ENCODE data around the gene FFAR1. TPM values are rescaled to one million over a fixed set of nuclear protein-coding genes. Genes with fewer than 3 reads are reported as not detected.

FFAR1 gene
- total and polyA plus RNA-seq, 2 of the 8 experiments (the other 6 are each of a cell fraction or from before 2014, with no cell fraction given): not detected

DNA sequence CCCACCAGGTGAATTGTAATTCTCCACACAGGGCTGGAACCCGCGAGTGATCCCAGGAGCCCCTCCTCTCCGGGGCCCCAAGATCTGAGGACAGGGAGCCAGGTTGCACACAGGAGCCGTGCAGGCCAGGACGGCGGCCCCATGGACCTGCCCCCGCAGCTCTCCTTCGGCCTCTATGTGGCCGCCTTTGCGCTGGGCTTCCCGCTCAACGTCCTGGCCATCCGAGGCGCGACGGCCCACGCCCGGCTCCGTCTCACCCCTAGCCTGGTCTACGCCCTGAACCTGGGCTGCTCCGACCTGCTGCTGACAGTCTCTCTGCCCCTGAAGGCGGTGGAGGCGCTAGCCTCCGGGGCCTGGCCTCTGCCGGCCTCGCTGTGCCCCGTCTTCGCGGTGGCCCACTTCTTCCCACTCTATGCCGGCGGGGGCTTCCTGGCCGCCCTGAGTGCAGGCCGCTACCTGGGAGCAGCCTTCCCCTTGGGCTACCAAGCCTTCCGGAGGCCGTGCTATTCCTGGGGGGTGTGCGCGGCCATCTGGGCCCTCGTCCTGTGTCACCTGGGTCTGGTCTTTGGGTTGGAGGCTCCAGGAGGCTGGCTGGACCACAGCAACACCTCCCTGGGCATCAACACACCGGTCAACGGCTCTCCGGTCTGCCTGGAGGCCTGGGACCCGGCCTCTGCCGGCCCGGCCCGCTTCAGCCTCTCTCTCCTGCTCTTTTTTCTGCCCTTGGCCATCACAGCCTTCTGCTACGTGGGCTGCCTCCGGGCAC is 3.9 kb downstream of the FFAR1 start:
- no peak overlapping the region for H2AK5ac ChIP-seq (ENCODE audit: low read depth, low read length)
- no peak overlapping the region for H2BK12ac ChIP-seq (ENCODE audit: low read depth, low read length)
- no peak overlapping the region for H4K5ac ChIP-seq (ENCODE audit: insufficient read length, low read depth, low read length)
- no peak overlapping the region for H2AFZ ChIP-seq (ENCODE audit: low read length)
- H4K91ac ChIP-seq (replicated peaks; ENCODE audit: insufficient read length, low read length): no peak overlapping the region
- H3K4ac ChIP-seq (replicated peaks; ENCODE audit: insufficient read length, low read depth, low read length): no peak overlapping the region
- no peaks in the 10 kb centered on the region for H4K20me1 ChIP-seq (replicated peaks in 1 of 2; ENCODE audit: control insufficient read depth in 1 of 2, insufficient read depth in 2 of 2, low read length in 2 of 2)
- no peak for FAIRE-seq
- H3K56ac ChIP-seq (replicated peaks; ENCODE audit: insufficient read length, low read depth, low read length): no peak overlapping the region
- no peak overlapping the region for H3K27ac ChIP-seq (ENCODE audit: low read depth, low read length)
- no peak overlapping the region for H3K4me2 ChIP-seq (ENCODE audit: insufficient read depth in 1 of 2, low read depth in 2 of 2, low read length in 2 of 2)
- CTCF ChIA-PET (ENCODE audit: partially characterized antibody): interaction anchor here (0.7 to 4.1 kb wide), 19 partner anchors 9 to 336 kb away, joined by 3 to 51 read pairs (median 5); no protein-coding TSS in a partner anchor
- H3K14ac ChIP-seq (ENCODE audit: insufficient read length): no peak overlapping the region
- no peak overlapping the region for H2BK5ac ChIP-seq (ENCODE audit: low read depth, low read length)
- H3K79me1 ChIP-seq (ENCODE audit: low read depth, low read length): no peaks in the 10 kb centered on the region
- H3K9ac ChIP-seq (replicated peaks in 1 of 4; ENCODE audit: extremely low read depth in 1 of 4, low read depth in 3 of 4, low read length in 3 of 4): no peak overlapping the region
- H3K4me1 ChIP-seq (replicated peaks in 1 of 4; ENCODE audit: control insufficient read depth in 3 of 4, insufficient read depth in 4 of 4, low read length in 3 of 4): peaks cover 0 to 2% (median 0%) of the 10 kb centered on the region in 4 experiments; a peak in 2 of 7 replicates
- peak in 1 of 2 experiments; percentile 43 for DNase-seq (ENCODE audit: low read depth in 1 of 2, low spot score in 2 of 2)
- H3K27me3 ChIP-seq (replicated peaks in 1 of 4; ENCODE audit: control insufficient read depth in 3 of 4, extremely low read depth in 1 of 4, insufficient read depth in 3 of 4, low read length in 3 of 4): no peaks in the 10 kb centered on the region
- 88% methylated on average over 31 of the region's 47 CpGs; no CpG with 5 or more reads in 1 of the 2 experiments for WGBS, 2 experiments (ENCODE audit: extremely low coverage in 1 of 2, insufficient coverage in 1 of 2, insufficient read length in 1 of 2, insufficient replicate concordance in 2 of 2, low coverage in 1 of 2, low lambda C conversion rate in 2 of 2, missing lambda C conversion rate in 1 of 2)
- no peaks in the 10 kb centered on the region for H3K36me3 ChIP-seq (ENCODE audit: control insufficient read depth in 2 of 4, insufficient read depth in 4 of 4, low read length in 3 of 4)
- POLR2A ChIA-PET (ENCODE audit: partially characterized antibody): interaction anchor here (0.6 kb wide), 1 partner anchor 130 kb away, joined by 3 read pairs; no protein-coding TSS in a partner anchor
- peak overlapping the region; percentile 54 for H4K8ac ChIP-seq (ENCODE audit: extremely low read depth, insufficient read depth, low read length)
- H2BK120ac ChIP-seq (replicated peaks; ENCODE audit: low read depth, low read length): no peak overlapping the region
- H3K4me3 ChIP-seq (ENCODE audit: extremely low read depth in 1 of 4, insufficient read depth in 2 of 4, low read depth in 3 of 4, low read length in 4 of 4): no peak overlapping the region
- H3K79me2 ChIP-seq (ENCODE audit: control insufficient read depth in 1 of 2, insufficient read depth in 2 of 2, low read length in 2 of 2): no peaks in the 10 kb centered on the region
- H2BK15ac ChIP-seq (ENCODE audit: low read length): no peak overlapping the region
- no peak overlapping the region; the same call in 1 of the 2 replicates for H3K18ac ChIP-seq (ENCODE audit: extremely low read depth, low read length)
- no peak overlapping the region for H3K23ac ChIP-seq (ENCODE audit: insufficient read length)
- no peaks in the 10 kb centered on the region; the same call in 1 of the 2 replicates for H3K23me2 ChIP-seq (ENCODE audit: low read depth, low read length)
- no peaks in the 10 kb centered on the region for H3K9me3 ChIP-seq (ENCODE audit: insufficient read depth in 2 of 2, low read depth in 1 of 2, low read length in 1 of 2)
- H2BK20ac ChIP-seq (ENCODE audit: low read length): no peak overlapping the region
- TF ChIP-seq RFX5 (IDR thresholded peaks at IDR 0.05; ENCODE audit: borderline replicate concordance, low read depth, low read length) (no peak), POLR2A (IDR thresholded peaks at IDR 0.05; ENCODE audit: control extremely low read depth in 1 of 2, low read depth in 2 of 2, low read length in 2 of 2) (no peak), JUN (IDR thresholded peaks at IDR 0.05; ENCODE audit: low read depth, low read length) (no peak), NANOG (IDR thresholded peaks at IDR 0.05; ENCODE audit: insufficient read depth, low read depth, low read length, poor library complexity, severe bottlenecking) (no peak), RAD21 (IDR thresholded peaks at IDR 0.05 in 1 of 2, conservative IDR thresholded peaks at IDR 0.05 in 1 of 2; ENCODE audit: low read depth in 2 of 2, low read length in 2 of 2) (no peak), ZNF274 (IDR thresholded peaks at IDR 0.05; ENCODE audit: borderline replicate concordance, extremely low read depth, low read length) (no peak), TBP (IDR thresholded peaks at IDR 0.05; ENCODE audit: low read depth, low read length) (no peak), BACH1 (IDR thresholded peaks at IDR 0.05; ENCODE audit: low read length) (no peak), SUZ12 (IDR thresholded peaks at IDR 0.05; ENCODE audit: low read length) (no peak), TAF1 (IDR thresholded peaks at IDR 0.05; ENCODE audit: low read depth, low read length) (no peak), ASH2L (IDR thresholded peaks at IDR 0.05; ENCODE audit: low read length) (no peak)
- TF ChIP-seq, protein P1, sequence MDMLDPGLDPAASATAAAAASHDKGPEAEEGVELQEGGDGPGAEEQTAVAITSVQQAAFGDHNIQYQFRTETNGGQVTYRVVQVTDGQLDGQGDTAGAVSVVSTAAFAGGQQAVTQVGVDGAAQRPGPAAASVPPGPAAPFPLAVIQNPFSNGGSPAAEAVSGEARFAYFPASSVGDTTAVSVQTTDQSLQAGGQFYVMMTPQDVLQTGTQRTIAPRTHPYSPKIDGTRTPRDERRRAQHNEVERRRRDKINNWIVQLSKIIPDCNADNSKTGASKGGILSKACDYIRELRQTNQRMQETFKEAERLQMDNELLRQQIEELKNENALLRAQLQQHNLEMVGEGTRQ (IDR thresholded peaks at IDR 0.05; ENCODE audit: low read length): no peak
